ENCODE results near the gene CEP95. TPM values are rescaled to one million over a fixed set of nuclear protein-coding genes. Genes with fewer than 3 reads are reported as not detected.

Gene CEP95
- polyA plus RNA-seq, 2 of the 4 experiments (the other 2 are of a cell fraction), result 30.0 to 73.0 TPM

DNA sequence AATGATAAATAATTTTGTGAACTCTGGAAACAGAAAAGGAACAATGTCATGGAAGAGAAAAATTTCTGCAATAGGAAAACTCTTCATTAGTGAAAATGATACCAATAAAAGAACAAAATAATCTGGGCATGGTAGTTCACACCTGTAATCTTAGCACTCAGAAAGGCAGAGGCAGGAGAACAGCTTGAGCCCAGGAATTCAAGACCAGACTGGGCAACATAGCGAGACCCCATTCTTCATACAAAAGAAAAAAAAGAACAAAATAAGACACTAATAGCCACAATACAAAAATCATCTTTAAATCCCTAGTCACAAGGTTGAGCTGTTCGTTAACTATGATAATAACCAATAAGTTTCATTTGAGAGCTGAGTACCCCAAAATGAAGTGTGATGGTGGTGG, 18.5 kb upstream of the CEP95 start:
- DNase-seq (ENCODE audit: low read depth in 1 of 2, low spot score in 1 of 2) (no peak), FAIRE-seq (no peak), ATAC-seq (no peak)
- TF ChIP-seq REST (IDR thresholded peaks at IDR 0.05) (no peak), JUNB (IDR thresholded peaks at IDR 0.05) (no peak)
- Histone ChIP-seq H3K4me2 (no peak overlapping the region), H3K4me3 (no peak overlapping the region), H3K9me3 (no peaks in the 10 kb centered on the region), H3K27ac (no peak overlapping the region), H3K4me1 (peaks cover 7% of the 10 kb centered on the region; the same call in 1 of the 3 replicates)
- CTCF ChIA-PET, result interaction anchor here (0.5 to 12.8 kb wide), 5 partner anchors 64 to 801 kb away, joined by 3 to 300 read pairs (median 4); no protein-coding TSS in a partner anchor
- 88% methylated on average over 2 of the region's 2 CpGs for WGBS (ENCODE audit: missing lambda C conversion rate)
- POLR2A ChIA-PET, result no interaction called here

DNA sequence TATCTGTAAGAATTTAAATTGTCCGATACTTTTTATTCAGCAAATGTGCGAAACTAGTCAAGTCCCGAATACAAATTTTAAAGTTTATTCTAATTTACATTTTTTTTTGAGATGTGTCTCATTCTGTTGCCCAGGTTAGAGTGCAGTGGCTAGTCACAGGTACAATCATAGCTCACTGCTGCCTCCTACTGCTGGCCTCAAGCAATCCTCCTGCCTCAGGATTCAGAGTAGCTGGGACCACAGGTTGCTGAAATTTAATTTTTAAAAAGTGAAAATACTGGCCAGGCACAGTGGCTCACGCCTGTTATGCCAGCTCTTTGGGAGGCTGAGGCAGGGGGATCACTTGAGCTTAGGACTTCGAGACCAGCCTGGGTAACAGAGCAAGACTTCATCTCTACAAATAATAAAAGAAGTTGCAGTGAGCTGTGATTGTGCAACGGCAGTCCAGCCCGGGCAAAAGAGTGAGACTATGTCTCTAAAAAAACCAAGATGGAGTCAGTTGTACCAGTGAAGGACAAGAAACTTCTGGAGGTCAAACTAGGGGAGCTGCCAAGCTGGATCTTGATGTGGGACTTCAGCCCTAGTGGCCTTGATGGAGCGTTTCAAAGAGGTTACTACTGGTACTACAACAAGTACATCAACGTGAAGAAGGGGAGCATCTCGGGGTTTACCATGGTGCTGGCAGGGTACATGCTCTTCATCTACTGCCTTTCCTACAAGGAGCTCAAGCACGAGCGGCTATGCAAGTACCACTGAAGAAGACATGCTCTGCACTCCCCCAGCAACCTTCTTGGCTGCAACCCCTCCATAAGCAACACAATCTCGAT, 15.5 kb upstream of the CEP95 start:
- Histone ChIP-seq H3K4me1 (peaks cover 26% of the 10 kb centered on the region), H3K4me3 (no peak overlapping the region), H3K4me2 (no peak overlapping the region), H3K9me3 (no peaks in the 10 kb centered on the region), H3K27ac (no peak overlapping the region)
- CTCF ChIA-PET, result interaction anchor here (0.6 to 12.8 kb wide), 24 partner anchors 11 to 249 kb away, joined by 3 to 300 read pairs (median 4); partner anchors contain the start of gene DDX5
- peak; percentile 77 to 80 for TF ChIP-seq RAD21 (conservative IDR thresholded peaks at IDR 0.05 in 1 of 2, IDR thresholded peaks at IDR 0.05 in 1 of 2)
- TF ChIP-seq SMC3 (IDR thresholded peaks at IDR 0.05), result peak; percentile 79
- TF ChIP-seq NPAS2 (CRISPR knock-in tag; IDR thresholded peaks at IDR 0.05; ENCODE audit: borderline replicate concordance), result no peak
- TF ChIP-seq CEBPB (IDR thresholded peaks at IDR 0.05), result peak; percentile 51 to 63; a peak in 3 of 4 replicates
- peak; percentile 84 for TF ChIP-seq CTCF (IDR thresholded peaks at IDR 0.05)
- FAIRE-seq (no peak), ATAC-seq (peak; percentile 80 to 93), DNase-seq (ENCODE audit: low read depth in 1 of 2, low spot score in 1 of 2) (peak in 1 of 2 experiments; percentile 70)
- WGBS (ENCODE audit: missing lambda C conversion rate), result 83% methylated on average over 13 of the region's 13 CpGs
- POLR2A ChIA-PET, result interaction anchor here (1.6 to 2.7 kb wide), 2 partner anchors 15 to 72 kb away, joined by 6 to 26 read pairs; partner anchors contain the start of genes CEP95 and DDX5

GRCh38 chr17:64491994-64492393, 14.8 kb upstream of the CEP95 start:
- FAIRE-seq (no peak), DNase-seq (ENCODE audit: low read depth in 1 of 2, low spot score in 1 of 2) (no peak), ATAC-seq (no peak)
- ChIA-PET CTCF (interaction anchor here (0.6 to 12.8 kb wide), 18 partner anchors 8 to 189 kb away, joined by 3 to 300 read pairs (median 6); partner anchors contain the start of gene DDX5), POLR2A (interaction anchor here (1.6 to 2.7 kb wide), 2 partner anchors 14 to 72 kb away, joined by 6 to 26 read pairs; partner anchors contain the start of genes CEP95 and DDX5)
- no peak overlapping the region for H3K4me3 ChIP-seq
- H3K4me1 ChIP-seq, result peaks cover 26% of the 10 kb centered on the region
- WGBS (ENCODE audit: missing lambda C conversion rate), result 49% methylated on average over 3 of the region's 3 CpGs
- H3K9me3 ChIP-seq, result no peaks in the 10 kb centered on the region
- H3K27ac ChIP-seq, result no peak overlapping the region
- peak overlapping the region; percentile 1; the same call in 1 of the 3 replicates for H3K4me2 ChIP-seq
- TF ChIP-seq RNF2 (IDR thresholded peaks at IDR 0.05; ENCODE audit: borderline replicate concordance, low read depth) (no peak), MAFK (IDR thresholded peaks at IDR 0.05; ENCODE audit: partially characterized antibody) (peak; percentile 94)

All from A549 (cell line).